GM12878 (cell line): Measurements from ENCODE around the gene MUL1. TPM values are rescaled to one million over a fixed set of nuclear protein-coding genes. Genes with fewer than 3 reads are reported as not detected.

Source experiments
- ATAC-seq: fragments of 200-7000 bp; cut with Tn5 transposase; 3 replicates; pipeline ENCODE4 v1.9.1; 2020; ENCODE audit warnings: mild to moderate bottlenecking, moderate library complexity
- BruUV-seq: library from RNA; stranded (reverse); fragments of 400-500 nt; replicated peaks from 2 replicates; lab custom pipeline; 2021; lab: Mats Ljungman, UMichigan
- CTCF ChIA-PET: fragments of 300-600 bp; sonication (Branson Sonifier 250); formaldehyde crosslinking; extraction: SDS; loops from one replicate; lab custom pipeline; 2021; ENCODE audit warnings: inconsistent platforms; lab: Yijun Ruan, JAX
- POLR2A ChIA-PET: fragments of 350-600 bp; formaldehyde crosslinking; extraction: SDS; loops from one replicate; lab custom pipeline; 2021; ENCODE audit warnings: inconsistent platforms; lab: Charles Lee
- RAD21 ChIA-PET: fragments of 300-600 bp; sonication (Branson Sonifier 250); formaldehyde crosslinking; loops from one replicate; lab custom pipeline; 2023; ENCODE audit warnings: antibody characterized with exemption; ENCODE audit not compliant: unreplicated experiment; lab: Charles Lee
- SMC1A ChIA-PET: fragments of 300-600 bp; sonication (Branson Sonifier 250); formaldehyde crosslinking; loops from one replicate; lab custom pipeline; 2023; ENCODE audit not compliant: unreplicated experiment, uncharacterized antibody; lab: Charles Lee
- DNase-seq: peaks from one replicate; pipeline ENCODE4 v3.0.0-alpha.2; 2011; ENCODE audit warnings: low read depth, low spot score
- FAIRE-seq: peaks from 3 replicates; lab custom pipeline; 2011; peaks lifted over from hg19 to GRCh38; lab: Jason Lieb, UNC
- H2AFZ ChIP-seq: 2 replicates; pipeline ENCODE4 v1.6.0; 2011; ENCODE audit warnings: low read depth, low read length, control low read depth; ENCODE audit not compliant: control insufficient read depth
- H3K27ac ChIP-seq: 2 replicates; pipeline ENCODE4 v1.5.1; 2011; ENCODE audit warnings: control low read depth; ENCODE audit not compliant: control insufficient read depth, insufficient read depth
- H3K27me3 ChIP-seq, 2 experiments: replicated peaks in 1 of 2; 2 replicates each; pipeline versions ENCODE4 v1.6.0 to v1.6.1; 2011; ENCODE audit warnings: low read length in 1 of 2; ENCODE audit not compliant: control insufficient read depth in 2 of 2, insufficient read depth in 2 of 2
- H3K36me3 ChIP-seq, 2 experiments: 2 replicates each; pipeline ENCODE4 v1.5.1; 2011; ENCODE audit warnings: low read length in 1 of 2; ENCODE audit not compliant: control insufficient read depth in 2 of 2, insufficient read depth in 2 of 2
- H3K4me1 ChIP-seq: 2 replicates; pipeline ENCODE4 v1.6.1; 2011; ENCODE audit warnings: mild to moderate bottlenecking, low read length, moderate library complexity, mixed read lengths; ENCODE audit not compliant: control insufficient read depth, insufficient read depth
- H3K4me2 ChIP-seq: 2 replicates; pipeline ENCODE4 v1.6.0; 2011; ENCODE audit warnings: control low read depth; ENCODE audit not compliant: control insufficient read depth, insufficient read depth
- H3K4me3 ChIP-seq: fragments of 200-600 bp; sonication (generic); 2 replicates; pipeline ENCODE4 v1.5.1; 2016
- H3K79me2 ChIP-seq: 2 replicates; pipeline ENCODE4 v1.6.0; 2011; ENCODE audit warnings: low read length; ENCODE audit not compliant: control insufficient read depth, insufficient read depth
- H3K9ac ChIP-seq: 2 replicates; pipeline ENCODE4 v1.8.0; 2011; ENCODE audit warnings: low read length, control low read depth, mixed read lengths; ENCODE audit not compliant: control insufficient read depth, insufficient read depth
- H3K9me3 ChIP-seq: replicated peaks from 3 replicates; pipeline ENCODE4 v1.5.1; 2011; ENCODE audit warnings: mild to moderate bottlenecking, low read length; ENCODE audit not compliant: control insufficient read depth, insufficient read depth
- H4K20me1 ChIP-seq: 2 replicates; pipeline ENCODE4 v1.6.0; 2011; ENCODE audit not compliant: control insufficient read depth, insufficient read depth
- CBX3 ChIP-seq: fragments of 200-600 bp; sonication (generic); IDR thresholded peaks from 2 replicates; pipeline ENCODE4 v1.6.1; 2016; ENCODE audit warnings: low read depth, borderline replicate concordance
- DPF2 ChIP-seq: fragments of 450-650 bp; IDR thresholded peaks from 2 replicates; pipeline ENCODE4 v1.6.1; 2017; ENCODE audit warnings: mild to moderate bottlenecking
- KAT2A ChIP-seq: conservative IDR thresholded peaks from 2 replicates; pipeline ENCODE4 v1.6.1; 2011; ENCODE audit warnings: low read depth, low read length; ENCODE audit not compliant: control insufficient read depth
- RB1 ChIP-seq: fragments of 450-650 bp; formaldehyde crosslinking; IDR thresholded peaks from 2 replicates; pipeline ENCODE4 v1.6.1; 2017; ENCODE audit warnings: mild to moderate bottlenecking, borderline replicate concordance
- REST ChIP-seq: IDR thresholded peaks from 2 replicates; pipeline ENCODE4 v1.6.1; 2012; ENCODE audit warnings: mild to moderate bottlenecking, low read depth, low read length
- SMAD5 ChIP-seq: IDR thresholded peaks from 2 replicates; pipeline ENCODE4 v1.6.1; 2016; ENCODE audit warnings: antibody characterized with exemption, low read depth
- STAT3 ChIP-seq: IDR thresholded peaks from 2 replicates; pipeline ENCODE4 v1.6.1; 2011; ENCODE audit warnings: low read depth, low read length, improper control_type of control experiment
- YBX1 ChIP-seq: fragments of 450-650 bp; IDR thresholded peaks from 2 replicates; pipeline ENCODE4 v1.6.1; 2016; ENCODE audit warnings: antibody characterized with exemption
- WGBS: methylation state at CpG from one replicate; pipeline ENCODE4 v1.1.6; 2016; ENCODE audit warnings: low lambda C conversion rate; ENCODE audit not compliant: insufficient replicate concordance, insufficient coverage; ENCODE audit errors: missing lambda C conversion rate; 5-methylcytosine and 5-hydroxymethylcytosine counted together
- in situ Hi-C: fragments of 300-500 bp; cut with MboI; formaldehyde crosslinking; loops from 9 replicates; pipeline ENCODE4 v1.14.3; 2018; ENCODE audit warnings: mixed read lengths
- intact Hi-C: fragments of 100-400 bp; cut with micrococcal nuclease; formaldehyde crosslinking; loops from one replicate; pipeline ENCODE4 v1.14.2; 2022; ENCODE audit not compliant: unreplicated experiment
- polyA plus RNA-seq, 11 experiments: library from polyadenylated mRNA; depleted of rRNA in 4 of 11; unstranded in 6 of 11; stranded (reverse) in 5 of 11; fragments of >200 nt; fragmentation: Nextera tagmentation in 4 of 11; fragmentation: Illumina TruSeq in 1 of 11; extraction: Ambion mirVana in 4 of 11; extraction: Trizol in 1 of 11; gene quantifications; 1 replicate in 1 of 11; 2 replicates in 10 of 11; pipeline versions ENCODE4 v1.2.1 to v1.2.3, GENCODE V29; 2011 to 2016; ENCODE audit warnings: inconsistent platforms in 2 of 11, missing spikeins in 2 of 11, low read depth in 1 of 11
- total RNA-seq, 4 experiments: library from RNA; depleted of rRNA in 3 of 4; stranded (reverse); fragments of >200 nt in 3 of 4; fragmentation: Illumina TruSeq in 1 of 4; extraction: Trizol in 1 of 4; gene quantifications; 2 replicates each; pipeline versions ENCODE4 v1.2.1 to v1.2.3, GENCODE V29; 2013 to 2021

The MUL1 gene
- total and polyA plus RNA-seq, 10 of the 15 experiments (the other 5 are each of a cell fraction or from before 2014, with no cell fraction given): 4.9 to 27.0 (median 15.5) TPM

DNA sequence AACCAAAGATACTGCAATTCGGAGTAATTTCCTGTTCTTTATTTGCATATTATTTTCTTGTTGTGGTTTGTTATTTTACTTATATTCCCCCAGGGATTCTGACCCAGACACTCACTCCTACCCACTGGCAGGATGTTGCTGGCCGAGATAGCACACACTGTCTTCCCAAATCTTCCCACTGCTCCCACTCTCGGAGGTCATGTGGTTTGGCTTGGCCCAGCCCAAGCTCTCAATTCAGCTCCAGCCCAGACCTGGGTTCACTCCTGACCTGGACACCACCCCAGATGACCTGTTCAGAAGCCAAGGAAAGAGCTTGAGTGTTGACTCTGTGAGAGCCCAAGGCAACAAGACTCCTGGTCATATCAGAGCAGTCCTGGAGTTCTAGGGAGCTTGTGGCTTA, 43.2 kb upstream of the MUL1 start:
- H3K27me3 ChIP-seq: peaks cover 5 to 10% of the 10 kb centered on the region in 2 experiments
- RAD21 ChIA-PET: no interaction called here
- no peak overlapping the region for H3K4me2 ChIP-seq
- intact Hi-C loops: no loop called here
- in situ Hi-C loops: no loop called here
- no TSS peak for BruUV-seq
- no peaks in the 10 kb centered on the region for H3K36me3 ChIP-seq
- POLR2A ChIA-PET: no interaction called here
- FAIRE-seq (no peak), ATAC-seq (no peak), DNase-seq (no peak)
- H3K4me3 ChIP-seq: no peak overlapping the region
- H3K4me1 ChIP-seq: no peaks in the 10 kb centered on the region
- SMC1A ChIA-PET: no interaction called here
- H3K9ac ChIP-seq: no peak overlapping the region
- TF ChIP-seq STAT3 (no peak), DPF2 (no peak), REST (no peak), RB1 (no peak), CBX3 (no peak), KAT2A (no peak), SMAD5 (no peak), YBX1 (no peak)
- no peak overlapping the region for H3K27ac ChIP-seq
- no peaks in the 10 kb centered on the region for H3K79me2 ChIP-seq
- no peaks in the 10 kb centered on the region for H4K20me1 ChIP-seq
- WGBS: 0% methylated on average over 3 of the region's 3 CpGs
- CTCF ChIA-PET: no interaction called here
- no peak overlapping the region for H2AFZ ChIP-seq
- no peaks in the 10 kb centered on the region for H3K9me3 ChIP-seq
